ENCODE measurements around the gene GAGE12J. TPM values are rescaled to one million over a fixed set of nuclear protein-coding genes. Genes with fewer than 3 reads are reported as not detected.
"Not testable (repeated sequence)": the region's sequence is repeated elsewhere in the genome, so short reads cannot be mapped to it uniquely, and the experiment has no call there.

The GAGE12J gene
- total and polyA plus RNA-seq, 2 experiments from 2014 or later: not detected

DNA sequence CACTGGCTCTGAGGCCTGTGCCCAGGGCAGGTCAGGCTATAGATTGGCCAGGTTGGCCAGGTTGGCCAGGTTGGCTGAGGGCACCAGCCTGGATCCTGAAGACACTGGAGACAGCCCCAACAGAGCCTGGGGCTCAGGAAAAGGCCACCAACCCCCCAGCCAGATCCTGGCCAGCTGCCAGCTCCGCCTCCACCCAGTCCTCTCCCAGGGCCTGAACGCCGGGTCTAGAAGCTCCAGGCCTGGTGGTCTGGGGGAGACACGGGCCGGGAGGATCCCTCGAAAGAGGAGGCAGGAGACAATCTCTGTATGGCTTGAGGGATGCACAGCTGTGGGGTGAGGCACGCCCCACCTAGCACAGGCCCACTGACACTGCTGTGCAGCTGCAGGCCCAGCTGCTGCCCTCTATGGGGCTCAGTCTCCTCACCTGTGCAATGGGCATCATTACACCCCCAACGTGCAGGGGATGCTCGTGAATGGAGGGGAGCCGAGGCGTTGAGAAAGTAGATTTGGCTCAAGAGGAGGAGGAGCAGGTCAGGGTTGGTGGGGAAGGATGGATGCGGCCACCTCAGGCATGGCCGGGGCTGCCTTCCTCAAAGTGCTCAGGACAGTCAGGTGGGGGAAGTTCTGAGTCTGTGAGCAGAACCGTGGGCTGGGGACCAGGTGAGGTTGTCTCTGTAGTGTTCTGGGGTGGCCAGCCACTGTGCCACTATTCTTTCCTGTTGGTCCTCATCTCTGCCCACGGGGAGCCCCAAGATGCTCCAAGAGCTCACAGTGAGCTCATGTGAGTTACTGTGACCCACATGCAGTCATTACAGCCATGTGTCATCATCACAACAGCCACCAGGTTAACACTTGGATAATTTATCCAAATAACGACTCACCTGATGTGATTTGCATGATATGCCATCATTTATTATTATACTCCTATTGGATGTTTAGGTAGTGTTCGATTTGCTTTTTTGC is 29.2 kb upstream of the GAGE12J start:
- WGBS (ENCODE audit: low lambda C conversion rate, missing lambda C conversion rate): 86% methylated on average over 17 of the region's 17 CpGs
- no peak for TF ChIP-seq EZH2phosphoT487 (IDR thresholded peaks at IDR 0.05; ENCODE audit: low read depth, severe bottlenecking, unreplicated experiment)
- TF ChIP-seq, protein P1, sequence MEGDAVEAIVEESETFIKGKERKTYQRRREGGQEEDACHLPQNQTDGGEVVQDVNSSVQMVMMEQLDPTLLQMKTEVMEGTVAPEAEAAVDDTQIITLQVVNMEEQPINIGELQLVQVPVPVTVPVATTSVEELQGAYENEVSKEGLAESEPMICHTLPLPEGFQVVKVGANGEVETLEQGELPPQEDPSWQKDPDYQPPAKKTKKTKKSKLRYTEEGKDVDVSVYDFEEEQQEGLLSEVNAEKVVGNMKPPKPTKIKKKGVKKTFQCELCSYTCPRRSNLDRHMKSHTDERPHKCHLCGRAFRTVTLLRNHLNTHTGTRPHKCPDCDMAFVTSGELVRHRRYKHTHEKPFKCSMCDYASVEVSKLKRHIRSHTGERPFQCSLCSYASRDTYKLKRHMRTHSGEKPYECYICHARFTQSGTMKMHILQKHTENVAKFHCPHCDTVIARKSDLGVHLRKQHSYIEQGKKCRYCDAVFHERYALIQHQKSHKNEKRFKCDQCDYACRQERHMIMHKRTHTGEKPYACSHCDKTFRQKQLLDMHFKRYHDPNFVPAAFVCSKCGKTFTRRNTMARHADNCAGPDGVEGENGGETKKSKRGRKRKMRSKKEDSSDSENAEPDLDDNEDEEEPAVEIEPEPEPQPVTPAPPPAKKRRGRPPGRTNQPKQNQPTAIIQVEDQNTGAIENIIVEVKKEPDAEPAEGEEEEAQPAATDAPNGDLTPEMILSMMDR (IDR thresholded peaks at IDR 0.05; ENCODE audit: poor library complexity): no peak
- no peak for TF ChIP-seq EZH2 (IDR thresholded peaks at IDR 0.05; ENCODE audit: borderline replicate concordance)

DNA sequence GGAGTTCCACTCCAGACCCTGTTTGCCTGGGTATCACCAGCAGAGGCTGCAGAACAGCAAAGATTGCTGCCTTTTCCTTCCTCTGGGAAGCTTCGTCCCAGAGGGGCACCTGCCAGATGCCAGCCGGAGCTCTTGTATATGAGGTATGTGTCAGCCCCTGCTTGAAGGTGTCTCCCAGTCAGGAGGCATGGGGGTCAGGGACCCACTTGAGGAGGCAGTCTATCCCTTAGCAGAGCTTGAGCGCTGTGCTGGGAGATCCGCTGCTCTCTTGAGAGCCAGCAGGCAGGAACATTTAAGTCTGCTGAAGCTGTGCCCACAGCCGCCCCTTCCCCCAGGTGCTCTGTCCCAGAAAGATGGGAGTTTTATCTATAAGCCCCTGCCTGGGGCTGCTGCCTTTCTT is 22.5 kb upstream of the GAGE12J start:
- H3K4me2 ChIP-seq; H3K9me2 ChIP-seq (replicated peaks; ENCODE audit: insufficient read depth); H3K4me3 ChIP-seq; H3K9me3 ChIP-seq (ENCODE audit: low read depth); H3K27ac ChIP-seq; H3K36me3 ChIP-seq (replicated peaks; ENCODE audit: insufficient read depth, low read depth); H3K4me1 ChIP-seq (ENCODE audit: insufficient read depth); H3K27me3 ChIP-seq; H2AFZ ChIP-seq; H4K20me1 ChIP-seq (ENCODE audit: insufficient read depth, poor library complexity, severe bottlenecking); DNase-seq (ENCODE audit: low spot score); H3K79me2 ChIP-seq: not testable (repeated sequence)
- 89% methylated on average over 5 of the region's 5 CpGs for WGBS (ENCODE audit: low lambda C conversion rate, missing lambda C conversion rate)

More for the DNA sequence above, 29.2 kb upstream of the GAGE12J start:
- Histone ChIP-seq H4K20me1 (ENCODE audit: insufficient read depth, poor library complexity, severe bottlenecking) (no peaks in the 10 kb centered on the region), H3K9me2 (replicated peaks; ENCODE audit: insufficient read depth) (no peaks in the 10 kb centered on the region), H3K27ac (no peak overlapping the region), H3K79me2 (no peaks in the 10 kb centered on the region), H3K4me1 (ENCODE audit: insufficient read depth) (no peaks in the 10 kb centered on the region), H3K4me3 (no peak overlapping the region), H3K27me3 (no peaks in the 10 kb centered on the region), H2AFZ (no peak overlapping the region), H3K9me3 (ENCODE audit: low read depth) (no peaks in the 10 kb centered on the region), H3K36me3 (replicated peaks; ENCODE audit: insufficient read depth, low read depth) (no peaks in the 10 kb centered on the region), H3K4me2 (no peak overlapping the region)
- no peak for DNase-seq (ENCODE audit: low spot score)

DNA sequence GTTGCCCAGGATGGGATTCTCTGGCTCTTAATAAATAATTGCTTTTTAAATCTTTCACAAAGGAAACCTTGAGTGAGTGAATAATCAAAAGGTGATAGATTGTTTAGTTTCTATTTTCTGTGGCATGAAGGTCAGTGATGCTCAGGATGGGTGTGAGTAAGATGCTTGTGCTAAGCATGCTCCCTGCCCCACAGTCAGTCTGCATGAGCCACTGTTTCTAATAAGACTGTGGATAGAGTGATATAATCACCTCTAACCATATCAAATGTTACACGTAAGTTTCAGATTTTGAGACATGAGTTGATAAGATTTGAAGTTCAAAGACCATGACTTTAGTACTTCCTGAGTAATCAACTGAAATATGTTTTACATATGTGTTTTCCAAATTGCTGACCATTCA is 21.1 kb upstream of the GAGE12J start:
- Histone ChIP-seq H3K4me3 (no peak overlapping the region), H3K27ac (no peak overlapping the region), H3K27me3 (no peaks in the 10 kb centered on the region), H3K4me2 (no peak overlapping the region), H3K79me2 (no peaks in the 10 kb centered on the region), H3K9me3 (ENCODE audit: low read depth) (no peaks in the 10 kb centered on the region), H3K36me3 (replicated peaks; ENCODE audit: insufficient read depth, low read depth) (no peaks in the 10 kb centered on the region), H3K9me2 (replicated peaks; ENCODE audit: insufficient read depth) (no peaks in the 10 kb centered on the region), H2AFZ (no peak overlapping the region), H3K4me1 (ENCODE audit: insufficient read depth) (no peaks in the 10 kb centered on the region), H4K20me1 (ENCODE audit: insufficient read depth, poor library complexity, severe bottlenecking) (no peaks in the 10 kb centered on the region)
- WGBS (ENCODE audit: low lambda C conversion rate, missing lambda C conversion rate): 68% methylated on average over 1 of the region's 1 CpG
- TF ChIP-seq, protein P1 (IDR thresholded peaks at IDR 0.05; ENCODE audit: poor library complexity): no peak
- TF ChIP-seq EZH2 (IDR thresholded peaks at IDR 0.05; ENCODE audit: borderline replicate concordance) (no peak), EZH2phosphoT487 (IDR thresholded peaks at IDR 0.05; ENCODE audit: low read depth, severe bottlenecking, unreplicated experiment) (no peak)
- no peak for DNase-seq (ENCODE audit: low spot score)

DNA sequence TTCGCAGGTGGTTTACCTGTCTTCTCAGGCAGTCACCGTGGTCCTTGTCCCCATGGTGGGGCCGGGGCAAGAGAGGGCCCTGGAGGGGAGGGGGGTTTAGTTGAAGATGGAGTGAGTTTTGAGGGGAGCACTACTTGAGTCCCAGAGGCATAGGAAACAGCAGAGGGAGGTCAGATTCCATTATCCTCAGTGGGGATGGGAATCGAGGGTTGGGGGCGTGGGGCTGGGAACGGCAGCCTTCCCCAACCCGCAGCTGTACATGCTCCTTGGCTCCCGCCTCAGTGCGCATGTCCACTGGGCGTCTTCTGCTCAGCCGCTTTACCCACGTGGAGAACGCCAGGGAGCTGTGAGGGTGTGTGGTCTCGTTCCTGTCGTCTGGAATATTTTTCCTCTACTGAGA is 18.5 kb upstream of the GAGE12J start, which contains the start of gene GAGE10:
Gene GAGE10, plus strand, starts transcription at position 301 of the 400 bp plus-strand sequence. CDS start 1,214 bp downstream, outside the sequence.
- Histone ChIP-seq H3K9me3 (ENCODE audit: low read depth) (no peaks in the 10 kb centered on the region), H3K4me2 (no peak within 1 kb of the TSS), H4K20me1 (ENCODE audit: insufficient read depth, poor library complexity, severe bottlenecking) (no peaks in the 10 kb centered on the region), H3K27ac (no peak within 1 kb of the TSS), H3K4me1 (ENCODE audit: insufficient read depth) (no peaks in the 10 kb centered on the region), H3K27me3 (no peaks in the 10 kb centered on the region), H3K9me2 (replicated peaks; ENCODE audit: insufficient read depth) (no peaks in the 10 kb centered on the region), H2AFZ (no peak within 1 kb of the TSS), H3K36me3 (replicated peaks; ENCODE audit: insufficient read depth, low read depth) (no peaks in the 10 kb centered on the region), H3K79me2 (no peaks in the 10 kb centered on the region), H3K4me3 (no peak within 1 kb of the TSS)
- no peak for DNase-seq (ENCODE audit: low spot score)
- TF ChIP-seq, protein P1 (IDR thresholded peaks at IDR 0.05; ENCODE audit: poor library complexity): no peak
- TF ChIP-seq EZH2 (IDR thresholded peaks at IDR 0.05; ENCODE audit: borderline replicate concordance) (no peak), EZH2phosphoT487 (IDR thresholded peaks at IDR 0.05; ENCODE audit: low read depth, severe bottlenecking, unreplicated experiment) (no peak)
- WGBS (ENCODE audit: low lambda C conversion rate, missing lambda C conversion rate): 85% methylated on average over 14 of the region's 15 CpGs

GRCh38 chrX:49307775-49308174 is 14.1 kb upstream of the GAGE12J start:
- not testable (repeated sequence) for H3K4me3 ChIP-seq; H3K27ac ChIP-seq; H3K79me2 ChIP-seq; H3K4me2 ChIP-seq; H3K9me3 ChIP-seq (ENCODE audit: low read depth); H4K20me1 ChIP-seq (ENCODE audit: insufficient read depth, poor library complexity, severe bottlenecking); DNase-seq (ENCODE audit: low spot score); H3K27me3 ChIP-seq; H3K4me1 ChIP-seq (ENCODE audit: insufficient read depth); H2AFZ ChIP-seq; H3K36me3 ChIP-seq (replicated peaks; ENCODE audit: insufficient read depth, low read depth); H3K9me2 ChIP-seq (replicated peaks; ENCODE audit: insufficient read depth)
- 37% methylated on average over 2 of the region's 2 CpGs for WGBS (ENCODE audit: low lambda C conversion rate, missing lambda C conversion rate)
